22Rv1 (cell line): ENCODE data around the gene SLC22A17.

Experiments used
- H3K27ac ChIP-seq: fragments of 450-650 bp; 2 replicates; pipeline ENCODE4 v1.5.1; 2017
- ZFX ChIP-seq: fragments of 450-650 bp; IDR thresholded peaks from 2 replicates; pipeline ENCODE4 v1.6.1; 2017; ENCODE audit warnings: antibody characterized with exemption, borderline replicate concordance
- TF ChIP-seq, protein P1 (sequence below): fragments of 450-650 bp; IDR thresholded peaks from 2 replicates; pipeline ENCODE4 v1.5.1; 2017; ENCODE audit warnings: mild to moderate bottlenecking

Gene SLC22A17

DNA sequence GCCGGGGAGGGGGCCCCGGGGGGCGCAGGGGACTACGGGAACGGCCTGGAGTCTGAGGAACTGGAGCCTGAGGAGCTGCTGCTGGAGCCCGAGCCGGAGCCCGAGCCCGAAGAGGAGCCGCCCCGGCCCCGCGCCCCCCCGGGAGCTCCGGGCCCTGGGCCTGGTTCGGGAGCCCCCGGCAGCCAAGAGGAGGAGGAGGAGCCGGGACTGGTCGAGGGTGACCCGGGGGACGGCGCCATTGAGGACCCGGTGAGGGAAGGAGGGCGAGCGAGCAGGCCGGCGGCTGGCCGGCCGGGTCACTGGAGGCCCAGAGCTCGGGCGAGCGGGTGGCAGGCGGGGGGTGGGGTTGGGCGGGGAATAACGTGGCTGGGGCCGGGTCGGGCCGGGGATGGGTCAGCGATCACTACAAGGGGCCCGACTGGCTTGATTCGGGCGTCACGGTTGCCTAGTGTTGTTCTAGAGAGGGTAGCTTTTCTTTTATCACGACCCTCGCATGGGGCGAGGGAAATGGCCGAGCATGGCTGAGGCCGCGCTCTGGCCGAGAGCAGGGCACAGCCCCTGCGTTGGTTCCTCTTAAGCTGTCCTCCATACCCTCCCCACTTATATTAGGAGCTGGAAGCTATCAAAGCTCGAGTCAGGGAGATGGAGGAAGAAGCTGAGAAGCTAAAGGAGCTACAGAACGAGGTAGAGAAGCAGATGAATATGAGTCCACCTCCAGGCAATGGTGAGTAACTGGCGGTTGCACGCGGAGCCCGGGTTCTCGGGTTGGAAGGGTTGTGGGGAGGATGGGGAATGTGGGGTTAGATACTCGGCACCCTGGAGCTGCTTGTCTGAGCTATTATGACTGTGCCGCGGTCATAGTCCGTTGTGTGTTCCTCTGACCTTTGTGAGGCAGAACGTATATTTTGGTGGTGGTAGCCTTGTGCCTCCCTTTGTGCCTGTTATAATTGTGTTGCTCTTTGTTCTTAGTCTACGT is 30.8 kb downstream of the SLC22A17 start:
- peak overlapping the region; percentile 96 for H3K27ac ChIP-seq
- TF ChIP-seq ZFX = no peak
- TF ChIP-seq, protein P1, sequence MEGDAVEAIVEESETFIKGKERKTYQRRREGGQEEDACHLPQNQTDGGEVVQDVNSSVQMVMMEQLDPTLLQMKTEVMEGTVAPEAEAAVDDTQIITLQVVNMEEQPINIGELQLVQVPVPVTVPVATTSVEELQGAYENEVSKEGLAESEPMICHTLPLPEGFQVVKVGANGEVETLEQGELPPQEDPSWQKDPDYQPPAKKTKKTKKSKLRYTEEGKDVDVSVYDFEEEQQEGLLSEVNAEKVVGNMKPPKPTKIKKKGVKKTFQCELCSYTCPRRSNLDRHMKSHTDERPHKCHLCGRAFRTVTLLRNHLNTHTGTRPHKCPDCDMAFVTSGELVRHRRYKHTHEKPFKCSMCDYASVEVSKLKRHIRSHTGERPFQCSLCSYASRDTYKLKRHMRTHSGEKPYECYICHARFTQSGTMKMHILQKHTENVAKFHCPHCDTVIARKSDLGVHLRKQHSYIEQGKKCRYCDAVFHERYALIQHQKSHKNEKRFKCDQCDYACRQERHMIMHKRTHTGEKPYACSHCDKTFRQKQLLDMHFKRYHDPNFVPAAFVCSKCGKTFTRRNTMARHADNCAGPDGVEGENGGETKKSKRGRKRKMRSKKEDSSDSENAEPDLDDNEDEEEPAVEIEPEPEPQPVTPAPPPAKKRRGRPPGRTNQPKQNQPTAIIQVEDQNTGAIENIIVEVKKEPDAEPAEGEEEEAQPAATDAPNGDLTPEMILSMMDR = peak; percentile 5; the same call in 1 of the 2 replicates

DNA sequence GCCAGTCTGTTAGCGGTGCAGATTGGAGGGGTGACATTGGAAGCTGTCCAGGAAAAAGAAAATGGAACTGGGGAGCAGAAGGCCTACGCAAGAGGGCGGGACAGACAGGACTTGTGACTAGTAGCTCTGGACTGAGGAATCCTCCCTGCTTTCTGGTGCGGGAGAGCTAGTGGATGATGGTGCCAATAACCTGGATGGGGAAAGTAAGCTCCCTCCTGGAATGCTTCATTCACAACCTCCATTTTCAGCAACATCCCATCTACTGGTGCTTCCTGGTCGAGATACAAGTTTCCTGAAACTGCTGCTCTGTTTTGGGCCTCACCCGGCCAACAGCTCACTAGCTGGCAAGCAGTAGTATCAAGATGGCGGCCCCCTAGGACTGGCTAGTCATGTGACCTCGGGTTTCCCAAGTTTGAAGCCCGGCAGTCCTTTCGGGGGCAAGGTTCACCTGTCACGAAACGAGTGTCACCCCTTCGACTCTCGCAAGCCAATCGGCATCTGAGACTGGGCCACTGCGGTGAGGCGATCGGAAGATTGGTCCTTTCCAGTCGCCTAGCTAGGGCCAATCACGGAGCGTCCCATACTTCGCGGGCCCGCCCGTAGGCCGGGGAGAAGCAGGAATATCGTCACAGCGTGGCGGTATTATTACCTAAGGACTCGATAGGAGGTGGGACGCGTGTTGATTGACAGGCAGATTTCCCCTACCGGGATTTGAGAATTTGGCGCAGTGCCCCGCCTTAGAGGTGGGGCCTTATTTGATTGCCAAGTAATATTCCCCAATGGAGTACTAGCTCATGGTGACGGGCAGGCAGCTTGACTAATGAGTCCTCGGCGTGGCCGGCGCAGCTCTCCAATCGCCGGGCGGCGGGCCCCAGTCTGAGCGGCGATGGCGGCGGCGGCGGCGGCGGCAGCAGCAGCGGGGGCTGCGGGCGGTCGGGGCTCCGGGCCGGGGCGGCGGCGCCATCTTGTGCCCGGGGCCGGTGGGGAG is 31.8 kb downstream of the SLC22A17 start, which contains the start of gene PABPN1:
TSS of gene PABPN1 (plus strand) at position 874 of the 988 bp plus-strand sequence. CDS start at position 887, 13 bp downstream.
- TF ChIP-seq, protein P1 = no peak; the same call in 1 of the 2 replicates
- TF ChIP-seq ZFX = no peak
- H3K27ac ChIP-seq = peak within 1 kb of the TSS; percentile 96

DNA sequence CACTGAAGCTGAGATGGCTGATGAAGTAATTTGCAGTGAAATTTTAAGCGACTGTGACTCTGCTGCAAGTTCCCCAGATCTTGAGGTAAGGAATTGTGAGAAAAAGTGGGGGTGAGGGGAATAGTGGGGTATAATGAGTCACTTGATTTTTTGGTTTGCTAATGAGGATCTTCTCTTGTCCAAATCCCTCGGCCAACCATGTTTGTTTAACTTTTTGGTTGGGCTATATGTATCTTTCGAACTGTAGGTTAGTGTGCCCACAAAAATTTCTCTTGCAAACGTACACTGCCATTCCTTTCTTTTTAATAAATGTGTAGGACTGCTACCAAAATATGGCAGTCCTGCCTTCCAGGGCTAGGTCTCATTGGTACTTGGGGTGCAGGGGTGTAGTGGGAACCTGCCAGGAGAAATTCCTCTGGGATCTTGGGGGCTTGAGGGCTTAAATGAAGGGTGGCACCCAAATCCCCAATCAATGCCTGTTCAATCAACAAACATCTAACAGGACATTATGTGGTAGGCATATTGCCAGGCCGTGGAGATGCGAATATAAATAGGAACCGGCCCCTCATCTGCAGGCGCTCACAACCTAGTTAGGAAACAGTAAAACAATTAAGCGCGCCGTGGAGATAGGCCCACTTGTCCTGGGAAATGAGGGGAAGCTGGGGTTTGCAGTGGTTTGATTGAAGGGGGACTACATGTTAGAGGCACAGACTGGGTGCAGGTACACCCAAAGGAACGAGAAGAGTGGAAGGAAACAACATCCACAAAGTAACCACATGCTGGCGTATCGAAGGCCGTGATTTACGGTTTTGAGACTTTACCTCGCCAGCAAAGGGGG is 32.7 kb downstream of the SLC22A17 start:
- peak overlapping the region; percentile 96 for H3K27ac ChIP-seq
- TF ChIP-seq ZFX = no peak
- TF ChIP-seq, protein P1 = no peak

DNA sequence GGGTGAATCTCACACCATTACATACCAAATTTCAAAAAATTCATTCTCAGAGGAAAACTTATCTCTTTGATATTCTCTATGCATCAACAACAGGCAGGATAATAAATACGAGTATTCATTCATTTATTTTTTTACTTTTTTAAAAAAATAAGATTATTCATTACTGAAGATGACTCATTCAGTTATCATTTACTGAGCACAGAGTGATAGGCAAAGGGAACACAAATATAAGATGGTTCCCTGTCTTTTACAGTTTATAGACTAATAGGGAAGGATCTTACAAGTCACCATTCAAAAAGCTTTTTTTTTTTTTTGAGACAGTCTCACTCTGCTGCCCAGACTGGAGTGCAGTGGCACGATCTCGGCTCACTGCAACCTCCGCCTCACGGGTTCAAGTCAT is 36.4 kb downstream of the SLC22A17 start:
- H3K27ac ChIP-seq = no peak overlapping the region
- no peak for TF ChIP-seq ZFX

DNA sequence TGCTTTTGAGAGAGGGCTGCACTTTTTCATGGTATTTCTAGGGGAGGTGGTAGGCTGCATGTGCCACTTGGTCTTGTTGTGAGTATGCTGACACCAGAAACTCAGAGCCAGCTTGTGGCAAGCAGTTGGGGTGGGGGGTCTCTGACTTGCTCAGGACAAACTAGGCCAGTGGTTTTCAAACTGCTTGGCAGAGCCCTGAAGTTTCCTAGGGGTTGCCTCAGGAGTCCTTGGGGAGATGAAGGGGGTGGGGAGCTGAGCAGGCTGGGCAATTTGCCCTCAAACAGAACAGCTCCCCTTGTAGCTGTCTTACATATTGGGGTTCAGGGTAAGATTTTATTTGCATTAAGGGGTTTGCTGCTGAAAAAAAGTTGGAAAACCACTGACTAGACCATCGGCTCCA is 42.1 kb downstream of the SLC22A17 start:
- TF ChIP-seq, protein P1 = no peak
- TF ChIP-seq ZFX = no peak
- no peak overlapping the region for H3K27ac ChIP-seq

DNA sequence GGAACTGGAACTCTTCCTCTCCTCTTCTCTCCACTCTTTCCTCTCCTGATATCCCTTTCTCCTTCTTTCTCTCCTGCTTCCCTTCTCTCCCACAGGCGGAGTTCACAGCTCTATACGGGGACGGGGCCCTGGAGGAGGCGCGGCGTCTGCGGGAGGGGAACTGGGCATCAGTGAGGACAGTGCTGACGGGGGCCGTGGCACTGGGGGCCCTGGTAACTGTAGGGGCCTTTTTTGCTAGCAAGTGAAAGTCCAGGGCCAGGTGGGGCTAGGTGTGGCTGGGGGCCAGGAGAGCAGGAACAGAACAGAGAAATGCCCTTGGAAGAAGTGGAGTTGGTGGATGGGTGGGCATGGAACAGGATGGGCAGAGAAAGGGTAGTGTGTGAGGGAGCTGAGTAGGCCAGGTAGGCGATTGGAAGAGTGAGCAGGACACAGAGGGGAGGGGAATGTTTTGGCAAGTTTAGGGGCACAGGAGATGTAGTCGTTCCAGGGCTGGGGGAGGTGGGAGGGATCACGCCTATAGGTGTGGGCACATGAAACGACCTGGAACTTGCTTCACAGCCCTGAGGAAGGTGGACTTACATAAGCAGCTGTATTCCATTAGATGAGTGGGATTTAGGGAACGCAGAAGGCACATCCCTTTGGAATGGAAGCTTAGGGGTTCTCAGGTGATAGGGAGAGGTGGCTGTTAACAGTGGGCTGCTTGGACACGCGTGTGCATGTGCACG is 43.8 kb downstream of the SLC22A17 start:
- TF ChIP-seq, protein P1 = no peak
- no peak for TF ChIP-seq ZFX
- no peak overlapping the region for H3K27ac ChIP-seq
